Measurements from ENCODE around the gene MN1. TPM values are rescaled to one million over a fixed set of nuclear protein-coding genes. Genes with fewer than 3 reads are reported as not detected.
A peak's percentile ranks its signal among the peaks of the same experiment; 100 is the strongest.

Gene MN1
- total and polyA plus RNA-seq, 2 experiments from 2014 or later: 7.8 to 45.8 TPM

- no peak for TF ChIP-seq CTCF (IDR thresholded peaks at IDR 0.05; ENCODE audit: low read depth, low read length)
- Histone ChIP-seq H3K9me3 (ENCODE audit: low read depth) (no peaks in the 10 kb centered on the region), H3K4me1 (ENCODE audit: low read depth) (peaks cover 10% of the 10 kb centered on the region), H3K27ac (no peak overlapping the region), H3K36me3 (no peaks in the 10 kb centered on the region), H3K4me3 (no peak overlapping the region), H3K27me3 (no peaks in the 10 kb centered on the region)
- DNase-seq (ENCODE audit: low read depth in 1 of 2, low spot score in 1 of 2): no peak
These were observed 7.1 kb upstream of the MN1 start for GRCh38 chr22:27808451-27809225.

GRCh38 chr22:27805841-27806240, 4.3 kb upstream of the MN1 start:
- Histone ChIP-seq H3K36me3 (no peaks in the 10 kb centered on the region), H3K9me3 (ENCODE audit: low read depth) (no peaks in the 10 kb centered on the region), H3K4me1 (ENCODE audit: low read depth) (peaks cover 18% of the 10 kb centered on the region), H3K27me3 (no peaks in the 10 kb centered on the region), H3K27ac (no peak overlapping the region), H3K4me3 (no peak overlapping the region)
- no peak for DNase-seq (ENCODE audit: low read depth in 1 of 2, low spot score in 1 of 2)
- no peak for TF ChIP-seq CTCF (IDR thresholded peaks at IDR 0.05; ENCODE audit: low read depth, low read length)

- peak; percentile 79 to 85 for DNase-seq (ENCODE audit: low read depth in 1 of 2, low spot score in 1 of 2)
- H3K36me3 ChIP-seq: no peaks in the 10 kb centered on the region
- no peaks in the 10 kb centered on the region for H3K9me3 ChIP-seq (ENCODE audit: low read depth)
- peak; percentile 70 for TF ChIP-seq CTCF (IDR thresholded peaks at IDR 0.05; ENCODE audit: low read depth, low read length)
- no peak overlapping the region for H3K27ac ChIP-seq
- H3K4me1 ChIP-seq (ENCODE audit: low read depth): peaks cover 23% of the 10 kb centered on the region
- H3K4me3 ChIP-seq: no peak overlapping the region
- peaks cover 5% of the 10 kb centered on the region for H3K27me3 ChIP-seq
These were observed 3.1 kb upstream of the MN1 start for GRCh38 chr22:27804470-27805297.

GRCh38 chr22:27803841-27804415, 2.4 kb upstream of the MN1 start:
- no peak for DNase-seq (ENCODE audit: low read depth in 1 of 2, low spot score in 1 of 2)
- H3K27ac ChIP-seq: no peak overlapping the region
- no peaks in the 10 kb centered on the region for H3K36me3 ChIP-seq
- H3K9me3 ChIP-seq (ENCODE audit: low read depth): no peaks in the 10 kb centered on the region
- H3K4me1 ChIP-seq (ENCODE audit: low read depth): peaks cover 28% of the 10 kb centered on the region
- no peak overlapping the region for H3K4me3 ChIP-seq
- no peak for TF ChIP-seq CTCF (IDR thresholded peaks at IDR 0.05; ENCODE audit: low read depth, low read length)
- H3K27me3 ChIP-seq: peaks cover 12% of the 10 kb centered on the region

GRCh38 chr22:27802346-27803073, 954 bp upstream of the MN1 start:
- H3K27ac ChIP-seq: peak overlapping the region; percentile 73
- peak overlapping the region; percentile 77 for H3K4me3 ChIP-seq
- peaks cover 33% of the 10 kb centered on the region for H3K4me1 ChIP-seq (ENCODE audit: low read depth)
- H3K9me3 ChIP-seq (ENCODE audit: low read depth): no peaks in the 10 kb centered on the region
- no peaks in the 10 kb centered on the region for H3K36me3 ChIP-seq
- DNase-seq (ENCODE audit: low read depth in 1 of 2, low spot score in 1 of 2): no peak
- no peak for TF ChIP-seq CTCF (IDR thresholded peaks at IDR 0.05; ENCODE audit: low read depth, low read length)
- H3K27me3 ChIP-seq: peaks cover 27% of the 10 kb centered on the region
